ENCODE data around the gene MEGF8.
"Not testable (repeated sequence)": the region's sequence is repeated elsewhere in the genome, so short reads cannot be mapped to it uniquely, and the experiment has no call there.

Gene MEGF8

DNA sequence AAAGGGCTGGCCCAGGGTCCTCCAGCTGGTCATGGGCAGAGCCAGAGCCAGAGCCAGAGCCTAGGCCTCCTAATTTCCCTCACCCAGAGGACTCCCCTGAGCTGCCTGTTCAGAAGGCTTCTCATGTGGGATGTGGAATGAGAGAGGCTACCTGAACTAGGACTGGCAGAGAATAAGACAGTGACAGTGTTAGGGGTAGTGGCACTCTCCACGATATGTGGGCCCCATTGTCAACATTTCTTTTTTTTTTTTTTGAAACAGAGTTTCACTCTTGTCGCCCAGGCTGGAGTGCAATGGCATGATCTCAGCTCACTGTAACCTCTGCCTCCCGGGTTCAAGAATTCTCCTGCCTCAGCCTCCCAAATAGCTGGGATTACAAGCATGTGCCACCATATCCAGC lies 5.9 kb downstream of the MEGF8 start:
- DNase-seq (ENCODE audit: low spot score): not testable (repeated sequence)

DNA sequence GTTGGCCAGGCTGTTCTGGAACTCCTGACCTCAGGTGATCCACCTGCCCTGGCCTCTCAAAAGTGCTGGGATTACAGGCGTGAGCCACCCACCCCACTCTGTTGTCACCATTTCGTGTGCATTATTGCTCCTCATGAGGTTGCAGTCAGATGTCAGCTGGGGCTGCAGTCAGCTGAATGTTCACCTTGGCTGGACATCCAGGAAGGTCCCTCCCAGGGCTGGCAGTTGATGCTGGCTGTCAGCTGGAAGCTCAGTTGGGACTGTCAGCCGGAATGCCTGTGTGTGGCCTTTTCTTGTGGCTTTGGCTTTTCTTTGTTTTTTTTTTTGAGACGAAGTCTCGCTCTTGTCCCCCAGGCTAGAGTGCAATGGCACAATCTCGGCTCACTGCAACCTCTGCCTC lies 6.6 kb downstream of the MEGF8 start:
- DNase-seq (ENCODE audit: low spot score): no peak

DNA sequence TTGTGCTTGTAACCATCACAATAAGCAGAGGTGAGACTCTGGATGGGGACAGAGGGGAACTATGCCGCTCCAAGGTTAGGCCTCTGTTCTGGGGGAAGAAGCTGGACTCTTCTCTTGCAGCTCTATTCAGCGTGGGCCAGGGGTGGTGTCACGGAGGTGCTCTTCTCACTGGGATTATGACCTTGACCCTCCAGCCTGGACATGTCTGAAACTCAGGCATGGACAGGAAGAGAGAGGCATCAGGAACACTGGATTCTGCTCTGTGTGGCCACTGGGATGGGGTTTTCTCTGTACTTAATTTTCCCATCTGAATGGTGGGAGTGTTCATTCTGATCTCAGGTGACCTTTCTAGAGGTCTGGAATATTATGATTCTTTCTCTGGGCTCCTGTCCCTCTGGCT lies 7.6 kb downstream of the MEGF8 start:
- DNase-seq (ENCODE audit: low spot score): no peak

DNA sequence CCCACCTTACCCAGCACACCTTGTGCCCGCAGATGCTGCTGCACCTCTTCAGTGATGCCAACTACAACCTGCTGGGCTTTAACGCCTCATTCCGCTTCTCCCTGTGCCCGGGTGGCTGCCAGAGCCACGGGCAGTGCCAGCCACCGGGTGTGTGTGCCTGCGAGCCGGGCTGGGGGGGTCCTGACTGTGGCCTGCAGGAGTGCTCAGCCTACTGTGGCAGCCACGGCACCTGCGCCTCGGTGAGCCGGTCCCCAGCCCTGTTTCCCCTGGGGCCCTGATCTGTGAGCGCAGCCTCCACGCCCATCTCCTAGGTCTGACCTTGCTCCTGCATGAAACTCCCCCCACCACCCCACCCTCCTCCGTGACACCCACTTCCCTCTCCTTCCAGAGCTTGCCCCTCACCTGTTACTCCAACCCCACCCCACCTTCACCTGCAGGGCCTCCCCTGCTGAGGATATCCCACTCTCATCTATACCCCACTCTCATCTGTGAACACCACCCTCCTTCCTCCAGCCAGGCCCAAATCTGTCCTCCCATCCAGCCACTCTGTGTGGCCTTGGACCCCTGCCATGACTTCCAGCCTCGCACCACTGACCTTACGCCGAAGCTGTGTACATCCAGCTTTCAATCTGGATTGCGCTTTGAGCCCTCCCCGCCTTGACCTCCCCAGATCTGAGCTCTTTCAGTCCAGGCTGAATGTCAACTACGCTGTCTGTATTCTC lies 8.7 kb downstream of the MEGF8 start:
- DNase-seq (ENCODE audit: low spot score): no peak

DNA sequence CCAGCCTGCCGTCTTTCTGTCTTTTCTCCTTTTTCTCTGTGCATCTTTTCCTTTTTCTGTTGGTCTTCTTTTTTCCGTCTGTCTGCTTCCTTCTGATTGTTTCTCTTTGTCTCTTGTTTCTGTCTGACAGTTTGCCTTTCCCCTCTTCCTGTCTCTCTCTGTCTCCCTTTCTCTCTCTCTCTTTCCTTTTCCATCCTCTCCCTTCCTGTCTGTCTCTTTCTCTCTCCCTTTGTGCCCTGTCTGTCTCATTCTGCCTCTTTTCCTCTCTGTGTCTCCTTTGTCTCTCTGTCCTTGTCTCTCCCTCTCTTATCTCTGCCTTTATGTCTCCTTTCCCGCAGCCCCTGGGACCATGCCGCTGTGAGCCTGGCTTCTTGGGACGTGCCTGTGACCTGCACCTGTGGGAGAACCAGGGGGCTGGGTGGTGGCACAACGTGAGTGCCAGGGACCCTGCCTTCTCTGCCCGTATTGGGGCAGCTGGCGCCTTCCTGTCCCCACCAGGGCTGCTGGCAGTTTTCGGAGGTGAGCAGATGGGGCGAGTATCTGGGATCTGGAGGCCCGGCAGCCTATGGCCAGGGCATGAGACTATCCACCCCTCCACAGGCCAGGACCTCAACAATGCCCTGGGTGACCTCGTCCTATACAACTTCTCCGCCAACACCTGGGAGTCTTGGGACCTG lies 9.4 kb downstream of the MEGF8 start:
- DNase-seq (ENCODE audit: low spot score): no peak

DNA sequence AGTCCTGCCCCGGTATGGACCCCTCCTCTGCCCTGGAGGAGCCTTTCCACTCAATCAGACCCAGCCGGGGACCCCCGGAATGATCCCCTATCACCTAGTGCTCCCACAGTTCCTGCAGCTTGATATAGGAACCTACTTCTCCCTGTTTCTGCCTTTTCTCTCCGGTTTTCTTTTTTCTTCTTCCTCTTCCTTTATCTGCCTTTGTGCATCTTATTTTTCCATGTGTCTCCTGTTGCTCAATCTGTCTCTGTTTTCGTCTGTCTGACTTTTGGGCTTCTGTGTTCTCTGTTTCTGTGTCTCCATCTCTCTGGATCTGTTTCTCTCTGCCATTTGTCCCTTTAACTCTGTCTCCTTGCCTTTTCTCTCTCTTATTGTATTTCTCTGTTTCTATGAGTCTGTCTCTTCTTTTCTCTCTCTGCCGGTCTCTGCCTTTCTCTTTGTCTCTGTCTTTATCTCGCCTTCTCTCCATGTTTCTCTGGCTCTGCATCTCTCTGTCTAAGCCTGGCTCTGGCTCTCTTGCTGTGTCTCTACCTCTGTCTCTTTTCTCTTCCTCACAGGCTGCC lies 10.0 kb downstream of the MEGF8 start:
- no peak for DNase-seq (ENCODE audit: low spot score)

DNA sequence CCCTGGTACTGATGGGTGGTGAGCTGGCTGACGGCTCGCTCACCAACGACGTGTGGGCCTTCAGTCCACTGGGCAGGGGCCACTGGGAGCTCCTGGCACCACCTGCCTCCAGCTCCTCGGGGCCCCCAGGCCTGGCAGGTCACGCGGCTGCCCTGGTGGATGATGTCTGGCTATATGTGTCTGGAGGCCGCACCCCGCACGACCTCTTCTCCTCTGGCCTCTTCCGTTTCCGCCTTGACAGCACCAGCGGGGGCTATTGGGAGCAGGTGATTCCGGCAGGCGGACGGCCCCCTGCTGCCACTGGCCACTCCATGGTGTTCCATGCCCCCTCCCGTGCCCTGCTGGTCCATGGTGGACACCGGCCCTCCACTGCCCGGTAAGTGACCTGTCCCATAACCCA lies 10.5 kb downstream of the MEGF8 start:
- DNase-seq (ENCODE audit: low spot score): no peak

DNA sequence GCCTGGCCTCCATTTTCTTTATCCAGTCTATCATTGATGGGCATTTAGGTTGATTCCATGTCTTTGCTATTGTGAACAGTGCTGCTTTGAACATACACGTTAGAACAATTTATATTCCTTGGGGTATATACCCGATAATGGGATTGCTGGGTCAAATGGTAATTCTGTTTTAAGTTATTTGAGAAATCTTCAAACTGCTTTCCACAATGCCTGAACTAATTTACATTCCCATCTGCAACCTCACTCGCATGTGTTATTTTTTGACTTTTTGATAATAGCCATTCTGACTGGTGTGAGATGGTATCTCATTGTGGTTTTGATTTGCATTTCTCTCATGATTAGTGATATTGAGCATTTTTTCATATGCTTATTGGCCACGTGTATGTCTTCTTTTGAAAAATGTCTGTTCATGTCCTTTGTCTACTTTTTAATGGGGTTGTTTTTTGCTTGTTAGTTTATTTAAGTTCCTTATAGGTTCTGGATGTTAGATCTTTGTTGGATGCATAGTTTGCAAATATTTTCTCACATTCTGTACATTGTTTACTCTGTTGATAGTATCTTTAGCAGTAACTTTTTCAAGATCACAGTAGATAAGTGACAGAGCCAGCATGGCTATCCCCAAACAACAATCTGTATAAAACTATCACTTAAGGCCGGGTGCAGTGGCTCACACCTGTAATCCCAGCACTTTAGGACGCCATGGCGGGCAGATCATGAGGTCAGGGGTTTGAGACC lies 13.9 kb downstream of the MEGF8 start:
- not testable (repeated sequence) for DNase-seq (ENCODE audit: low spot score)

DNA sequence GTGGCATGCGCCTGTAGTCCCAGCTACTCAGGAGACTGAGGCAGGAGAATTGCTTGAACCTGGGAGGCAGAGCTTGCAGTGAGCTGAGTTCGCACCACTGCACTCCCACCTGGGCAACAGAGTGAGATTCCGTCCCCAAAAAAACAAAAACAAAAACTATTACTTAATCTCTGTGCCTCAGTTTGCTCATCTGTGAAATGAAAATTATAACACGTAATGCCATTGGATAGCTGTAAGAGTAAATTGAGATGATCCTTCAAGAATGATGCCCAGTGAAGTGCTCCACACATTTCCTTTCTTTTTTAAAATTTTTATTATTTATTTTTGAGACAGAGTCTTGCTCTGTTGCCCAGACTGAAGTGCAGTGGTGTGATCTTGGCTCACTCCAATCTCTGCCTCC lies 14.5 kb downstream of the MEGF8 start:
- not testable (repeated sequence) for DNase-seq (ENCODE audit: low spot score)

DNA sequence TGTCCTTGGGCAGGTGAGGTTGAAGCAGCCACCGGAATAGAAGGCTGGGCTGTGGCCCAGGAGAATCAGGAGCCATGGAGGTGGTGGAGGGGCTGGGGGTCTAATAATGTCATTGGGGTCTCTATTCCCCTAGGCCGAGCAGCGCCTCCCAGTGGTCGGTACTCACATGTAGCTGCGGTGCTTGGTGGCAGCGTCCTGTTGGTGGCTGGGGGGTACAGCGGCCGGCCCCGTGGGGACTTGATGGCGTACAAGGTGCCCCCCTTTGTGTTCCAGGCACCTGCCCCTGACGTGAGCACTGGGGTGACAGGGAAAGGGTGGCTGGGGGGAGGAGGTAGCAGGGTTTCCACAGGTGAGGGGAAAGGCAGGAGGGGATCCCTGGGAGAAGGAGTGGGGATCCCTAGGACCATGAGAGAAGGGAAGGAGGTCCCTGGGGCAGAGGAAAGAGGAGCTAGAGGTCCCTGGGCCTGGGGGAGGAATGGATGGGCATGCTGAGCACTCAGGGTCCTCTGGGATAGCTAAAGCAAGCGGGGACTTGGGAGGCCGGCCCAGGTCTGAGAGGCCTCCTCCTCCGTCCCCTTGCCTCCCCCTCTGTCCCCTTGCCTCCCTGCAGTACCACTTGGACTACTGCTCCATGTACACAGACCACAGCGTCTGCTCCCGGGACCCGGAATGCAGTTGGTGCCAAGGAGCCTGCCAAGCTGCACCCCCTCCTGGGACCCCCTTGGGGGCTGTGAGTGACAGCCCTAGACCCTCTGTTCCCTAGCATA lies 18.1 kb downstream of the MEGF8 start:
- DNase-seq (ENCODE audit: low spot score): no peak

DNA sequence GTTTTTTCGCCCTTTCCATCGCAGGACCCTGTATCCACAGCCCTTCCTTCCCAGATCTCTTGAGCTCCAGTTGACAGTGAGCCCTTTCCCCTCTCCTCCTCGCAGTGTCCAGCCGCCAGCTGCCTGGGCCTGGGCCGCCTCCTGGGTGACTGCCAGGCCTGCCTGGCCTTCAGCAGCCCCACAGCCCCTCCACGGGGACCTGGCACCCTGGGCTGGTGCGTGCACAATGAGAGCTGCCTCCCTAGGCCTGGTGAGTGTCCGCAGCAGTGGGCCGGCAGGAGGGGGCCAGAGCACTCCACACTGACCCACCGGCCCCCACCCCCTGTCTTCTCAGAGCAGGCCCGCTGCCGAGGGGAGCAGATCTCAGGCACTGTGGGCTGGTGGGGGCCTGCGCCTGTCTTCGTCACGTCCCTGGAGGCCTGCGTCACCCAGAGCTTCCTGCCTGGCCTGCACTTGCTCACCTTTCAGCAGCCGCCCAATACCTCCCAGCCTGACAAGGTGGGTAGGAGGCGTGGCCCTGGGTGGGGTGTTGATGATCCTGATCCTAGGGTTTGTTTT lies 19.0 kb downstream of the MEGF8 start:
- DNase-seq (ENCODE audit: low spot score): no peak

DNA sequence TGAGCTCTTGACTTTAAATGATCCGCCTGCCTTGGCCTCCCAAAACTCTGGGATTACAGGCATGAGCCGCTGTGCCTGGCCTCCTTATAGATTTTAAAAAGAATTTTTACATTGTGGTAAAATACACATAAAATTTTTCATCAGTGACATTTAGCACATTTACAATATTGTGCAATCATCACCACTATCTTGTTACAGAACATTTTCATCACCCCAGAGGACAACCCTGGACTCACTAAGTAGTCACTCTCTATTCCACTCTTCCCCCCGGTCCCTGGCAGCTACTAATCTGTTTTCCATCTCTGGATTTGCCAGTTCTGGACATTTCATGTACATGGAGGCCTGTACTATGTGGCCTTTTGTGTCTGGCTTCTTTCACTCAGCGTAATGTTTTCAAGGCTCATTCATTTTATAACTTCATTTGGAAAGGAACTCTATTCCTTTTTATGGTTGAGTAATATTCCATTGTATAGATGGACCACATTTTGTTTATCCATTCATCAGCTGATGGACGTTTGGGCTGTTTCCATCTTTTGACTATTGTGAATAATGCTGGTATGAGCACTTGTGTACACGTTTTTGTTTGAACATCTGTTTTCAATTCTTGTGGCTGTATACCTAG lies 19.9 kb downstream of the MEGF8 start:
- DNase-seq (ENCODE audit: low spot score): no peak

DNA sequence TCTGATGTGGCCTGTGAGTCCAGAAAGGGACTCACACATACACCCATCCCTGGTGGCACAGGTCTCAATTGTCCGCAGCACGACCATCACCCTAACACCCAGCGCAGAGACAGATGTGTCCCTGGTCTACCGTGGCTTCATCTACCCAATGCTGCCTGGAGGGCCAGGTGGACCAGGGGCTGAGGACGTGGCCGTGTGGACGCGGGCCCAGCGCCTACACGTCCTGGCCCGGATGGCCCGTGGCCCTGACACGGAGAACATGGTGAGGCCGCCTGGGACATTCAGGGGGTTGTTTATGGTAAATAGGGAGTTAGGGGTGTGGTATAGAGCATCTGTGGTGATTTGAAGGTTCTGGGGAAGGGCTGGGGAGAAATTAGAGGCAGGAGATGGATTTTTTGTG lies 22.8 kb downstream of the MEGF8 start:
- DNase-seq (ENCODE audit: low spot score): no peak

DNA sequence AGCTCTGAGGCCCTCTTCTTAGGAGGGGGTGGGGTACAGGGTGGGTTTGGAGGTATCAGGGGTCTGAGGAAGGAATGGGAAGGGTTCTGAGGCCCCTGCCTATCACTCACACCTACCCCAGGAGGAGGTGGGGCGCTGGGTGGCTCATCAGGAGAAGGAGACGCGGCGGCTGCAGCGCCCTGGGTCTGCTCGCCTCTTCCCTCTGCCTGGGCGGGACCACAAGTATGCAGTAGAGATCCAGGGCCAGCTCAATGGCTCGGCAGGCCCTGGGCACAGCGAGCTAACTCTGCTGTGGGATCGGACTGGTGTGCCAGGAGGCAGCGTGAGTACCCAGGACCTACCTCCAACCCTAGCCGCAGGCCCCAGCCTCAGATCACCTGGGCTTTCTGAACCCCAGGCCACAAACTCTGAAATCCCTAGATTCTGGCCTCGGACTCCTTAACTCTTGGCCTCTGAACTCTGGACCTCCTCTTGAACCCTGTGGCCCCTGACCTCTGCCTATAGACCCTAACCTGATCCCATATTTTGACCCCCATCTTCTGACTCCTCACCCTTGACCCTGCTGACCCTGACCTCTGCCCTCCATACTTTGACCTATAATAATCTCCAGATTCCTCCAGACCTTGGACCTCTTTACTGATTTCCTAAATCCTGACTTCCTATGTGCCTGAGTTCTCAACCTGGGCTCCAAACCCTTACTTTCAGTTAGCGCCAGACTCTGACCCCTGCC lies 24.1 kb downstream of the MEGF8 start:
- DNase-seq (ENCODE audit: low spot score): no peak

DNA sequence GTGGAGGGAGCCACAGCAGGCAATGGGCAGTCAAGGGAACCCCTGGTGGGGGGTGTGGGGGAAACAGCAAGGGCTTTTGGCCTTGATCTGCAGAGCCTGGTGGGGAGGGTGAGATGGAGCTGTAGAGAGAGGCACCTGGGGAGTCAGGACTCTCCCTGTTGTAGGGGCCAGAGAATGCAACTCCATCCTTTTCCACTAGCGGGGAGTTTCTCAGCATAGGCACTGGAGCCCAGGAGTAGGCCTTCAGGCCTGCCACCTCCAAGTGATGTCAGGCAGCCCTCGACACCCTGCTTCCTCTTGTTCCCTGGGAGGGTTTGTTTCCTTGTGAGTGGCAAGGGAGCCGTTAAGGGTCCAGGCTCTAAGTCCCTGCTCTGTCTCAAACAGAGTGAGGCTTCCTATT lies 25.0 kb downstream of the MEGF8 start:
- DNase-seq (ENCODE audit: low spot score): no peak

DNA sequence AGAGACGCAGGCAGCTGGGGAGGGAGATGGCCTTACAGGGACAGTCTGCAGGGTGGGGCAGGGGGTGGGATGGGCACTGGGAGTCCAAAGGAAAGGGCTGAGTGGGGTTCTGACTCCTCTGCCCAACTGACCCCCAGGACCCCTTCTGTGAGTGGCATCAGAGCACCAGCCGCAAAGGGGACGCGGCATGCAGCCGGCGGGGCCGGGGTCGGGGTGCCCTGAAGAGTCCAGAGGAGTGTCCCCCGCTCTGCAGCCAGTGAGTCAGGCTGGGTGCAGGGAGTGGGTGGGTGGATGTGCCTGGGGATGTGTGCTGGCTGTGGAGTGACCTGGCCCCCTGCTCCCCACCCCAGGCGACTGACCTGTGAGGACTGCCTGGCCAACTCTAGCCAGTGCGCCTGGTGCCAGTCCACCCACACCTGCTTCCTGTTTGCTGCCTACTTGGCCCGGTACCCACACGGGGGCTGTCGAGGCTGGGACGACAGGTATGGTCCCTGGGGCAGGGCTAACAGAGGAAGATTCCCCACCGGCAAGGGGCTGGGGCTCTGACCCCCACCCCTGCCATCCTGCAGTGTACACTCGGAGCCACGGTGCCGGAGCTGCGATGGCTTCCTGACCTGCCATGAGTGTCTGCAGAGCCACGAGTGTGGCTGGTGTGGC lies 25.8 kb downstream of the MEGF8 start:
- no peak for DNase-seq (ENCODE audit: low spot score)

DNA sequence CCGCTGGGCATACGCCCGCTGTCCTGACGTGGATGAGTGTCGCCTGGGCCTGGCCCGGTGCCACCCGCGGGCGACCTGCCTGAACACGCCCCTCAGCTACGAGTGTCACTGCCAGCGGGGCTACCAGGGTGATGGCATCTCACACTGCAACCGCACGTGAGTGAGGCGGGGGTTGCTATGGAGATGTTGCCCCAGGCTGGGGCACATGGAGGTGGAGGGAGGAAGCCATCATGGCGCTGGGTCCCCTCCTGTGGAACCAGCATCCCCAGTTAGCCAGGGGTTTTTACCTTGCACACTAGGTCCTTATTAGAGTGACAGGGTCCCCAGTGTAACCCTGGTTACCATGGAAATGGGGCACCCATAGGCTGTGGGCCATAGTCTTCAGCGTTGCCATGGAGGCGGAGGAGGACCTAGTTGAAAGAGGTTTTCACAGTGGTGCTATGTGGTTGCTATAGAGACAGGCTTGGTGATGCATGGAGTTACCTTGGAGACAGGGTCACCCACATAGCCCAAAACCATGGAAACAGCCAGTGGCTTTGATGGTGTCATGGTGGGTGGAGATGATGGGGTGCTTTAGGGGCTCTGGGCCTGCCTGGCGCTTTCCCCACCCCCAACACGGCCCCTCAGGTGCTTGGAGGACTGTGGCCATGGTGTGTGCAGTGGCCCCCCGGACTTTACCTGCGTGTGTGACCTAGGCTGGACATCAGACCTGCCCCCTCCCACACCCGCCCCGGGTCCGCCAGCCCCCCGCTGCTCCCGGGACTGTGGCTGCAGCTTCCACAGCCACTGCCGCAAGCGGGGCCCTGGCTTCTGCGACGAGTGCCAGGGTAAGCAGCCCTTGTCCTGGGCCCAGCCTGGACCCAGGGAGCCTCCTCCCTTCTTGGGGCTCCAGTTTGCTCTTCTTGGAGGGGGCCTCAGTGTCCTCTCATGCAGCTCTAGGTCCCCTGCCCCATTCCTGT lies 27.1 kb downstream of the MEGF8 start:
- DNase-seq (ENCODE audit: low spot score): no peak

DNA sequence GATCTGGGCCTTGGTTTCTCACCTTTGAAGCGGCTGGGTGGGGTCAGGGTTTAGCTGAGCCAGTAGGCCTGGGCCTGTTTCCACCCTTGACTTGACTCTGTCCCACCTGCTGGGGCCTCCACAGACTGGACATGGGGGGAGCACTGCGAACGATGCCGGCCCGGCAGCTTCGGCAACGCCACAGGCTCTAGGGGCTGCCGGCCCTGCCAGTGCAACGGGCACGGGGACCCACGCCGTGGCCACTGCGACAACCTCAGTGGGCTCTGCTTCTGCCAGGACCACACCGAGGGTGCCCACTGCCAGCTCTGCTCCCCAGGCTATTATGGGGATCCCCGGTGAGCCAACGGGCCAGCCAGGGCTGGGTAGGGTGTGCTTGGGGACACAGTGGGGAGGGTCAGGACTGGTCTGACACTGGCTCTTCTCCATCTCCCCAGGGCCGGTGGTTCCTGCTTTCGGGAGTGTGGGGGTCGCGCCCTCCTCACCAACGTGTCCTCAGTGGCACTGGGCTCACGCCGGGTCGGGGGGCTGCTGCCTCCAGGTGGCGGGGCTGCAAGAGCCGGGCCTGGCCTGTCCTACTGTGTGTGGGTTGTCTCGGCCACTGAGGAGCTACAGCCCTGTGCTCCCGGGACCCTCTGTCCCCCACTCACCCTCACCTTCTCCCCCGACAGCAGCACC lies 28.0 kb downstream of the MEGF8 start:
- no peak for DNase-seq (ENCODE audit: low spot score)
